Panc1 (cell line): Measurements from ENCODE around the gene CIROP. TPM values are rescaled to one million over a fixed set of nuclear protein-coding genes. Genes with fewer than 3 reads are reported as not detected.

Experiments
- ATAC-seq: fragments of 200-7000 bp; cut with Tn5 transposase; 2 replicates; pipeline ENCODE4 v1.9.1; 2020; ENCODE audit warnings: mild to moderate bottlenecking, moderate library complexity
- BruUV-seq: library from RNA; stranded (reverse); fragments of 400-500 nt; replicated peaks from 2 replicates; lab custom pipeline; 2021; lab: Mats Ljungman, UMichigan
- CTCF ChIA-PET: fragments of 300-600 bp; sonication (Branson Sonifier 250); formaldehyde crosslinking; loops from one replicate; lab custom pipeline; 2022; ENCODE audit warnings: antibody characterized with exemption; lab: Charles Lee
- POLR2A ChIA-PET: fragments of 300-600 bp; sonication (Branson Sonifier 250); formaldehyde crosslinking; loops from one replicate; lab custom pipeline; 2022; ENCODE audit warnings: antibody characterized with exemption; lab: Charles Lee
- DNase-seq: peaks from one replicate; pipeline ENCODE4 v3.0.0-alpha.2; 2010; ENCODE audit warnings: low read depth, low spot score
- H3K27ac ChIP-seq: 2 replicates; pipeline ENCODE4 v1.5.1; 2011; ENCODE audit warnings: mild to moderate bottlenecking, low read length, inconsistent platforms
- H3K27me3 ChIP-seq: fragments of 200-500 bp; sonication (Bioruptor generic); 2 replicates; pipeline ENCODE4 v1.6.0; 2014; ENCODE audit warnings: low read length, inconsistent platforms; ENCODE audit not compliant: control insufficient read depth, insufficient read depth
- H3K36me3 ChIP-seq: fragments of 200-500 bp; sonication (Bioruptor generic); 2 replicates; pipeline ENCODE4 v1.5.1; 2014; ENCODE audit warnings: inconsistent platforms, mild to moderate bottlenecking, low read length, moderate library complexity; ENCODE audit not compliant: control insufficient read depth, insufficient read depth
- H3K4me1 ChIP-seq: 2 replicates; pipeline ENCODE4 v1.5.1; 2011; ENCODE audit warnings: inconsistent platforms, mild to moderate bottlenecking, low read length, moderate library complexity; ENCODE audit not compliant: control insufficient read depth, insufficient read depth
- H3K4me3 ChIP-seq, 2 experiments: 2 replicates each; pipeline ENCODE4 v1.5.1; 2011 to 2012; ENCODE audit warnings: low read depth in 2 of 2, low read length in 2 of 2, mild to moderate bottlenecking in 2 of 2, inconsistent platforms in 1 of 2, moderate library complexity in 1 of 2
- H3K9me3 ChIP-seq: fragments of 200-500 bp; sonication (Bioruptor generic); 2 replicates; pipeline ENCODE4 v1.5.1; 2014; ENCODE audit warnings: low read depth, mild to moderate bottlenecking, inconsistent platforms, low read length, moderate library complexity; ENCODE audit not compliant: control insufficient read depth, insufficient read depth
- CTCF ChIP-seq: fragments of 450-650 bp; IDR thresholded peaks from 2 replicates; pipeline ENCODE4 v1.5.1; 2017; ENCODE audit warnings: mild to moderate bottlenecking
- POLR2AphosphoS5 ChIP-seq: IDR thresholded peaks from 2 replicates; pipeline ENCODE4 v1.6.1; 2012; ENCODE audit warnings: mild to moderate bottlenecking, low read depth, low read length, moderate library complexity
- REST ChIP-seq, 2 experiments: IDR thresholded peaks; 2 replicates each; pipeline ENCODE4 v1.6.1; 2011 to 2012; ENCODE audit warnings: low read depth in 2 of 2, control low read depth in 1 of 2, low read length in 1 of 2, mild to moderate bottlenecking in 1 of 2, moderate library complexity in 1 of 2; ENCODE audit not compliant: insufficient read depth in 1 of 2
- SIN3A ChIP-seq: IDR thresholded peaks from 2 replicates; pipeline ENCODE4 v1.6.1; 2012; ENCODE audit warnings: low read depth, mild to moderate bottlenecking, low read length, moderate library complexity, borderline replicate concordance; ENCODE audit not compliant: insufficient read depth
- TCF7L2 ChIP-seq: IDR thresholded peaks from 2 replicates; pipeline ENCODE4 v1.6.1; 2011; ENCODE audit warnings: mild to moderate bottlenecking, low read depth, low read length, inconsistent platforms
- in situ Hi-C: cut with HindIII; loops from 2 replicates; pipeline ENCODE4 v1.10.0; 2016; ENCODE audit warnings: low sequenced_read_pairs, low pct_unique_long_range_greater_than_20kb
- intact Hi-C: fragments of 100-400 bp; cut with micrococcal nuclease; formaldehyde crosslinking; loops from one replicate; pipeline ENCODE4 v1.10.0; 2022; ENCODE audit not compliant: unreplicated experiment
- total RNA-seq: library from RNA; stranded (reverse); gene quantifications from one replicate; pipeline ENCODE4 v1.2.1, GENCODE V29; 2021; ENCODE audit not compliant: unreplicated experiment

Gene CIROP
- total RNA-seq, 1 experiment from 2014 or later, result not detected

GRCh38 chr14:23115918-23116317 lies 11.1 kb upstream of the CIROP start:
- ATAC-seq (no peak), DNase-seq (no peak)
- intact Hi-C loops, result no loop called here
- in situ Hi-C loops, result no loop called here
- Histone ChIP-seq H3K27me3 (no peaks in the 10 kb centered on the region), H3K36me3 (no peaks in the 10 kb centered on the region), H3K4me1 (no peaks in the 10 kb centered on the region), H3K27ac (no peak overlapping the region), H3K9me3 (no peaks in the 10 kb centered on the region), H3K4me3 (no peak overlapping the region)
- no TSS peak for BruUV-seq
- TF ChIP-seq POLR2AphosphoS5 (no peak), CTCF (no peak), TCF7L2 (no peak), REST (IDR thresholded peaks at IDR 0.05; ENCODE audit: insufficient read depth in 1 of 2, low read depth in 2 of 2, low read length in 1 of 2) (no peak), SIN3A (no peak)
- ChIA-PET POLR2A (no interaction called here), CTCF (no interaction called here)

- no TSS peak for BruUV-seq
- DNase-seq, result no peak
These were observed 10.4 kb upstream of the CIROP start for GRCh38 chr14:23115039-23115731.

More at GRCh38 chr14:23115039-23115731, 10.4 kb upstream of the CIROP start:
- POLR2A ChIA-PET, result no interaction called here
- Histone ChIP-seq H3K27ac (no peak overlapping the region), H3K4me3 (no peak overlapping the region), H3K27me3 (no peaks in the 10 kb centered on the region), H3K36me3 (no peaks in the 10 kb centered on the region), H3K4me1 (no peaks in the 10 kb centered on the region), H3K9me3 (no peaks in the 10 kb centered on the region)
- TF ChIP-seq REST (IDR thresholded peaks at IDR 0.05; ENCODE audit: insufficient read depth in 1 of 2, low read depth in 2 of 2, low read length in 1 of 2) (no peak), CTCF (no peak), POLR2AphosphoS5 (no peak), TCF7L2 (no peak), SIN3A (no peak)
- ATAC-seq, result peak; percentile 63; the same call in 1 of the 2 replicates
- in situ Hi-C loops (no loop called here), intact Hi-C loops (no loop called here)
- CTCF ChIA-PET, result no interaction called here
